GM21528 (cell line): ENCODE data around the gene EGFR.

Source experiments
- ATAC-seq: cut with Tn5 transposase; IDR thresholded peaks from one replicate; pipeline ENCODE4 v1.9.1; 2021; ENCODE audit warnings: mild to moderate bottlenecking, moderate library complexity; ENCODE audit not compliant: unreplicated experiment, low FRiP score

The EGFR gene

GRCh38 chr7:55018361-55019190 is at the start of gene EGFR:
Gene EGFR (plus strand): TSS chr7:55019017. CDS start chr7:55019278, 261 bp downstream.
- ATAC-seq = no peak

- no peak for ATAC-seq
These were observed 49.4 kb upstream of the EGFR start for GRCh38 chr7:54969208-54969967.

GRCh38 chr7:54972733-54973294 is 46.0 kb upstream of the EGFR start:
- no peak for ATAC-seq

GRCh38 chr7:54978364-54979116 is 40.3 kb upstream of the EGFR start:
- no peak for ATAC-seq

GRCh38 chr7:54980521-54980920 is 38.3 kb upstream of the EGFR start:
- no peak for ATAC-seq

GRCh38 chr7:54981913-54982312 is 36.9 kb upstream of the EGFR start:
- ATAC-seq = no peak

GRCh38 chr7:54985426-54986330 is 33.1 kb upstream of the EGFR start:
- no peak for ATAC-seq

GRCh38 chr7:54986716-54987115 is 32.1 kb upstream of the EGFR start:
- no peak for ATAC-seq

- ATAC-seq = no peak
These were observed 31.0 kb upstream of the EGFR start for GRCh38 chr7:54987772-54988171.

- ATAC-seq = no peak
These were observed 30.3 kb upstream of the EGFR start for GRCh38 chr7:54988516-54988915.

- ATAC-seq = no peak
These were observed 29.2 kb upstream of the EGFR start for GRCh38 chr7:54989453-54990225.

- no peak for ATAC-seq
These were observed 27.5 kb upstream of the EGFR start for GRCh38 chr7:54991341-54991740.

GRCh38 chr7:54992871-54993475 is 25.8 kb upstream of the EGFR start:
- ATAC-seq = no peak

GRCh38 chr7:54995166-54995565 is 23.7 kb upstream of the EGFR start:
- no peak for ATAC-seq

- no peak for ATAC-seq
These were observed 23.0 kb upstream of the EGFR start for GRCh38 chr7:54995610-54996363.

GRCh38 chr7:54996391-54996790 is 22.4 kb upstream of the EGFR start:
- ATAC-seq = no peak

GRCh38 chr7:55004579-55004978 is 14.2 kb upstream of the EGFR start:
- ATAC-seq = no peak
